ENCODE results near the gene ITPR2.

Gene ITPR2

DNA sequence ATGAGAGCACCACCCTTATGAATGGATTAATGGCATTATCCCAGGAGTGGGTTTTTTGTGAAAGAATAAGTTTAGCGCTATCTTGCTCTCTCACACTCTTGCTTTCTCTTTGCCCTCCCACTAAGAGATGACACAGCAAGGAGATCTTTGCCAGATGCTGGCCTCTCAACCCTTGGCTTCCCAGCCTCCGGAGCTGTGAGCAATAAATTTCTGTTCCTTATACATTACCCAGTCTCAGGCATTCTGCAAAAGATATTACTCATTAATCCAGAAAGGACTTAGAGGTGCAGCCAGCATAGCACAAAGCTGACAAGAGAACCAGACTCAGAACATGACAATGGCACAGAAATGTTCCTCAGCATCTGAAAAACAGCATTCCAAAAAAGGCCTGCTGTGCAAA lies 190.6 kb downstream of the ITPR2 start:
- ChIA-PET CTCF (no interaction called here), POLR2A (no interaction called here)
- no peak for TF ChIP-seq FOXA1 (IDR thresholded peaks at IDR 0.05)
- no peak for TF ChIP-seq ELF4 (IDR thresholded peaks at IDR 0.05)
- no peak for TF ChIP-seq FOXM1 (IDR thresholded peaks at IDR 0.05; ENCODE audit: borderline replicate concordance)
- no peak for TF ChIP-seq L3MBTL2 (conservative IDR thresholded peaks at IDR 0.05)
- no peak for TF ChIP-seq ZNF384 (IDR thresholded peaks at IDR 0.05)
- TF ChIP-seq SUZ12 (IDR thresholded peaks at IDR 0.05): no peak
- TF ChIP-seq LEF1 (IDR thresholded peaks at IDR 0.05; ENCODE audit: borderline replicate concordance): no peak
- TF ChIP-seq, protein P1, sequence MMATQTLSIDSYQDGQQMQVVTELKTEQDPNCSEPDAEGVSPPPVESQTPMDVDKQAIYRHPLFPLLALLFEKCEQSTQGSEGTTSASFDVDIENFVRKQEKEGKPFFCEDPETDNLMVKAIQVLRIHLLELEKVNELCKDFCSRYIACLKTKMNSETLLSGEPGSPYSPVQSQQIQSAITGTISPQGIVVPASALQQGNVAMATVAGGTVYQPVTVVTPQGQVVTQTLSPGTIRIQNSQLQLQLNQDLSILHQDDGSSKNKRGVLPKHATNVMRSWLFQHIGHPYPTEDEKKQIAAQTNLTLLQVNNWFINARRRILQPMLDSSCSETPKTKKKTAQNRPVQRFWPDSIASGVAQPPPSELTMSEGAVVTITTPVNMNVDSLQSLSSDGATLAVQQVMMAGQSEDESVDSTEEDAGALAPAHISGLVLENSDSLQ (IDR thresholded peaks at IDR 0.05): no peak
- no peak for TF ChIP-seq TARDBP (IDR thresholded peaks at IDR 0.05)
- no peak for TF ChIP-seq ARNT (IDR thresholded peaks at IDR 0.05)
- no peak for TF ChIP-seq FOXK2 (IDR thresholded peaks at IDR 0.05)
- DNase-seq (ENCODE audit: extremely low spot score): no peak

DNA sequence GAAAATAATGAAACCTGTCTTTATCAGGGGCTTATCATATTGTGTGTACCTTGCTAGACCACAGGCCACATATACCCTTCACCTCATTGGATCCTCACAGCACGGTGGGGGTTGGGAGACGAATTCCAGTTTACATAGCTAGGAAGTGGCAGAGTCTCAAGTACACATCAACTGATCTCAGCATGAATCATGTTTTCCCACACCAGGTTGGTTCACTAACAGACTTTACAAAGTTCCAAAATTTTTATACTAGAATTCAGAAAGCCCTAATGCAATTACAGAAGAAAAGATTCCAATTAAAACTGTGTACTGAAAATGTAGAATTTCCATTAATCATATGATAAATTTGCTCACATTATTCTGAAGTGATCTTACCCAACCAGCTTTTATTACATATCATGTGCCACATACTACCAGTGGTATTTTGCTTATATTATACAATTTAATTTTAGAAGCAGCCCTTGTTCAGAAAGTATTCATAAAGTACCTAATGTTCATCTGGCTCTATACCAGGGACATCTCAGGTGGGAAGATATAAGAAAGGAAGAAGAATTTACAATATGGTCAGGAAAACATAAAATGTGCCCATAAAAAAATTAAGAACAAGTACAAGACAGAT lies 196.2 kb downstream of the ITPR2 start:
- ChIA-PET CTCF (no interaction called here), POLR2A (no interaction called here)
- TF ChIP-seq LEF1 (IDR thresholded peaks at IDR 0.05; ENCODE audit: borderline replicate concordance) (no peak), TARDBP (IDR thresholded peaks at IDR 0.05) (no peak), NFRKB (IDR thresholded peaks at IDR 0.05) (no peak), FOXM1 (IDR thresholded peaks at IDR 0.05; ENCODE audit: borderline replicate concordance) (no peak), SUZ12 (IDR thresholded peaks at IDR 0.05) (no peak), CTBP1 (IDR thresholded peaks at IDR 0.05; ENCODE audit: borderline replicate concordance) (no peak), ZNF384 (IDR thresholded peaks at IDR 0.05) (no peak), HDGF (IDR thresholded peaks at IDR 0.05; ENCODE audit: borderline replicate concordance) (no peak), ELF4 (IDR thresholded peaks at IDR 0.05) (no peak), BHLHE40 (IDR thresholded peaks at IDR 0.05; ENCODE audit: borderline replicate concordance) (no peak), L3MBTL2 (conservative IDR thresholded peaks at IDR 0.05) (no peak), SP1 (IDR thresholded peaks at IDR 0.05) (no peak), FOXK2 (IDR thresholded peaks at IDR 0.05) (no peak), ARNT (IDR thresholded peaks at IDR 0.05) (no peak), FOXA1 (IDR thresholded peaks at IDR 0.05) (no peak)
- TF ChIP-seq, protein P1 (IDR thresholded peaks at IDR 0.05): no peak
- no peak for DNase-seq (ENCODE audit: extremely low spot score)

GRCh38 chr12:26633591-26634210 lies 199.3 kb downstream of the ITPR2 start:
- TF ChIP-seq CTBP1 (IDR thresholded peaks at IDR 0.05; ENCODE audit: borderline replicate concordance) (no peak), FOXM1 (IDR thresholded peaks at IDR 0.05; ENCODE audit: borderline replicate concordance) (no peak), SP1 (IDR thresholded peaks at IDR 0.05) (no peak), FOXA1 (IDR thresholded peaks at IDR 0.05) (no peak), FOXK2 (IDR thresholded peaks at IDR 0.05) (no peak), TARDBP (IDR thresholded peaks at IDR 0.05) (no peak), HDGF (IDR thresholded peaks at IDR 0.05; ENCODE audit: borderline replicate concordance) (no peak), LEF1 (IDR thresholded peaks at IDR 0.05; ENCODE audit: borderline replicate concordance) (no peak), L3MBTL2 (conservative IDR thresholded peaks at IDR 0.05) (no peak), NFRKB (IDR thresholded peaks at IDR 0.05) (no peak), ZNF384 (IDR thresholded peaks at IDR 0.05) (no peak), ELF4 (IDR thresholded peaks at IDR 0.05) (no peak), ARNT (IDR thresholded peaks at IDR 0.05) (no peak), BHLHE40 (IDR thresholded peaks at IDR 0.05; ENCODE audit: borderline replicate concordance) (no peak), SUZ12 (IDR thresholded peaks at IDR 0.05) (no peak)
- TF ChIP-seq, protein P1 (IDR thresholded peaks at IDR 0.05): no peak
- POLR2A ChIA-PET: no interaction called here

GRCh38 chr12:26632756-26633155 lies 200.2 kb downstream of the ITPR2 start:
- CTCF ChIA-PET: interaction anchor here (0.6 kb wide), 2 partner anchors 13 to 26 kb away, joined by 3 to 5 read pairs; no protein-coding TSS in a partner anchor
- POLR2A ChIA-PET: no interaction called here
- DNase-seq (ENCODE audit: extremely low spot score): no peak
- no peak for TF ChIP-seq CTBP1 (IDR thresholded peaks at IDR 0.05; ENCODE audit: borderline replicate concordance)
- TF ChIP-seq LEF1 (IDR thresholded peaks at IDR 0.05; ENCODE audit: borderline replicate concordance): no peak
- TF ChIP-seq TARDBP (IDR thresholded peaks at IDR 0.05): no peak
- TF ChIP-seq FOXK2 (IDR thresholded peaks at IDR 0.05): no peak

More at GRCh38 chr12:26633591-26634210, 199.3 kb downstream of the ITPR2 start:
- no peak for DNase-seq (ENCODE audit: extremely low spot score)
- CTCF ChIA-PET: interaction anchor here (0.6 kb wide), 2 partner anchors 14 to 25 kb away, joined by 3 to 5 read pairs; no protein-coding TSS in a partner anchor

DNA sequence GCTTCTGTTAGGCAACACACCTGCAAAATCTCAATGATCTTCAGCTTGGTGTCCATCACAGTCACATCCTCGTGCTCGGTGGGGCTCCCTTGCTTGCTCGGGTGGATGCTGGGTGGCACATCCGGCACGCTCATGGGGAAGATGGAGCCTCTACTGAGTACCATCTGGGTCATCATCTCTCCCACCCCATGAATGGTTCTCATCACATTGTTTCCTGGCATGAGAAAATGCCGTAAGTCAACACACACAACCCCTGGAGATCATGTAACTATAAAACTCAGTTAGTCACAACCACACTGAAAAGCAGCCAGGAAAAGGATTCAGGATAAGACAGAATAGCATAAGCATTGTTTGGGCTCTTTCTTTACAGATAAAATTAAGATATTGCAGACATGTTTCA lies 201.1 kb downstream of the ITPR2 start:
- CTCF ChIA-PET: no interaction called here
- DNase-seq (ENCODE audit: extremely low spot score): no peak
- POLR2A ChIA-PET: no interaction called here
- no peak for TF ChIP-seq FOXM1 (IDR thresholded peaks at IDR 0.05; ENCODE audit: borderline replicate concordance)
- TF ChIP-seq NFRKB (IDR thresholded peaks at IDR 0.05): no peak
- no peak for TF ChIP-seq TARDBP (IDR thresholded peaks at IDR 0.05)
- no peak for TF ChIP-seq ARNT (IDR thresholded peaks at IDR 0.05)
- TF ChIP-seq SUZ12 (IDR thresholded peaks at IDR 0.05): no peak
- no peak for TF ChIP-seq L3MBTL2 (conservative IDR thresholded peaks at IDR 0.05)
- no peak for TF ChIP-seq ELF4 (IDR thresholded peaks at IDR 0.05)
- no peak for TF ChIP-seq HDGF (IDR thresholded peaks at IDR 0.05; ENCODE audit: borderline replicate concordance)
- TF ChIP-seq, protein P1 (IDR thresholded peaks at IDR 0.05): no peak
